ENCODE results near the gene SDF2L1.
"Not testable (repeated sequence)": the region's sequence is repeated elsewhere in the genome, so short reads cannot be mapped to it uniquely, and the experiment has no call there.

SDF2L1 gene

GRCh38 chr22:21661991-21662390 is 19.9 kb downstream of the SDF2L1 start:
- DNase-seq (ENCODE audit: low read depth), result no peak

- DNase-seq (ENCODE audit: low read depth), result no peak
Measured at GRCh38 chr22:21663738-21664137, 21.6 kb downstream of the SDF2L1 start.

DNA sequence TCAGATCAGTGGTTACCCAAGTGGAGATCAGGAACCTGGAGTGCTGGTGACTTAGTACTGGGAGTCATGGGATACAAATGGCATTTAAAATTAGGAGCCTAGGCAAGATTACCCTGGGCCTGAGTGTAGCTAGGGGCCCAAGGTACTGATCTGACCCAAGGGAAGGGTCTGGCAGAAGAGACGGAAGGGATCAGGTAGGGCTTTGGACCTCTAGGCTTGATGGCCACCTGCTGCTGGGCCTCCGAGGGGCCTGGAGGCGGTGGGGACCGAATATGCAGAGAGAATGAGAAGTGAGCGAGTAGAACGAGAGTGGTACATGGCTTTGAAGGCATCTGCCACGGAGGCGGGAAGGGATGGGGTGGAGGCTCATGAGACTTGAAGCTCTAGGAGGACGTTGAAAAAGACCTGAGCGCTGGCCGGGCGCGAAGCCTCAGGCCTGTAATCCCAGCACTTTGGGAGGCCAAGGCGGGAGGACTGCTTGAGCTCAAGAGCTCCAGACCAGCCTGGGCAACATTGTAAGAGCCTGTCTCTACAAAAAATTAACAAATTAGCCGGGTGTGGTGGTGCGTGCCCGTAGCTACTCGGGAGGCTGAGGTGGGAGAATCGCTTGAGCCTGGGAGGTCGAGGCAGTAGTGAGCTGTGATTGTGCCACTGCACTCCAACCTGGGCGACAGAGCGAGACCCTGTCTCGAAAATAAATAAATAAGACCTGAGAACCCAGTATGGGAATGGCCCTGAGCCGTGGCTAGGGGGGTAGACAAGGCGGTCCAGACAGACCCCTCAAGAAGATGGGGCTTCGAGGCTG is 23.1 kb downstream of the SDF2L1 start:
- DNase-seq (ENCODE audit: low read depth), result no peak

GRCh38 chr22:21666786-21667185 is 24.7 kb downstream of the SDF2L1 start:
- DNase-seq (ENCODE audit: low read depth), result no peak

DNA sequence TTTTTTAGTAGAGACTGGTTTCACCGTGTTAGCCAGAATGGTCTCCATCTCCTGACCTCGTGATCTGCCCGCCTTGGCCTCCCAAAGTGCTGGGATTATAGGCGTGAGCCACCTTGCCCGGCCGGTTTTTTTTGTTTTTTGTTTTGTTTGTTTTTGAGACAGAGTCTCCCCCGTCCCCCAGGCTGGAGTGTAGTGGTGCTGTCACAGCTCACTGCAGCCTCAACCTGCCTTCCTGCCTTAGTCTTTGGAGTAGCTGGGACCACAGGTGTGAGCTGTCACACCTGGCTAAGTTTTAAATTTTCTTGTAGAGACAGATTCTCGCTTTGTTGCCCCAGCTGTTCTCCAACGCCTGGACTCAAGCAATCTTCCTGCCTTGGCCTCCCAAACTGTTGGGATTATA is 26.9 kb downstream of the SDF2L1 start:
- no peak for DNase-seq (ENCODE audit: low read depth)

- DNase-seq (ENCODE audit: low read depth), result no peak
Measured at GRCh38 chr22:21672107-21672629, 30.1 kb downstream of the SDF2L1 start.

- DNase-seq (ENCODE audit: low read depth), result no peak
Measured at GRCh38 chr22:21673534-21674321, 31.6 kb downstream of the SDF2L1 start.

DNA sequence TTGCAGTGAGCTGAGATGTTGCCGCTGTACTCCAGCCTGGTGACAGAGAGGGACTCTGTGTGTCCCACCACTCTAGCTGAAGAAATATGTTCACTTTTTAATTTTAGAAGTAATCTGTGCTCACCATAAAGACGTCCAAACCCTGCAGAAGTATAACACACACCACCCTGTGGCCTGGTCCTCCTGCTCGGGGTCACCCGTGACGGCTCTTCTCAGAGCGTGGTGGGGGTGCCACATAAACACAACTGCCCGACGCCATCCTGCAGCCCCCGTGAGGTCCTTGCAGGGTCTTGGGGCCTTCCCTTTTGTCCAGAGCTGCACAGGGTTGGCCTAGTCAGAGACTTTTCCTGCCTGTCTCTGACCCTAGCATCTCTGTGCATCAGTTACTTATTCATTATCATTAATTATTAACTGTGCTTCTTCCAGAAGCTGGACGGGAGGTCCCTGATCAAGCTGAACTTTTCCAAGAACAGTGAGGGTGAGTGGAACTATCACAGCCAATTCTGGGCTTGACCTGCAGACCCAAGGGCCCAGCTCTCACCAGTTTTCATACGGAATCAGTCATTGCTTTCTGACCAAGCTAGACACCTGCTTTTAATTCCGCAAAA is 32.6 kb downstream of the SDF2L1 start:
- DNase-seq (ENCODE audit: low read depth), result no peak

DNA sequence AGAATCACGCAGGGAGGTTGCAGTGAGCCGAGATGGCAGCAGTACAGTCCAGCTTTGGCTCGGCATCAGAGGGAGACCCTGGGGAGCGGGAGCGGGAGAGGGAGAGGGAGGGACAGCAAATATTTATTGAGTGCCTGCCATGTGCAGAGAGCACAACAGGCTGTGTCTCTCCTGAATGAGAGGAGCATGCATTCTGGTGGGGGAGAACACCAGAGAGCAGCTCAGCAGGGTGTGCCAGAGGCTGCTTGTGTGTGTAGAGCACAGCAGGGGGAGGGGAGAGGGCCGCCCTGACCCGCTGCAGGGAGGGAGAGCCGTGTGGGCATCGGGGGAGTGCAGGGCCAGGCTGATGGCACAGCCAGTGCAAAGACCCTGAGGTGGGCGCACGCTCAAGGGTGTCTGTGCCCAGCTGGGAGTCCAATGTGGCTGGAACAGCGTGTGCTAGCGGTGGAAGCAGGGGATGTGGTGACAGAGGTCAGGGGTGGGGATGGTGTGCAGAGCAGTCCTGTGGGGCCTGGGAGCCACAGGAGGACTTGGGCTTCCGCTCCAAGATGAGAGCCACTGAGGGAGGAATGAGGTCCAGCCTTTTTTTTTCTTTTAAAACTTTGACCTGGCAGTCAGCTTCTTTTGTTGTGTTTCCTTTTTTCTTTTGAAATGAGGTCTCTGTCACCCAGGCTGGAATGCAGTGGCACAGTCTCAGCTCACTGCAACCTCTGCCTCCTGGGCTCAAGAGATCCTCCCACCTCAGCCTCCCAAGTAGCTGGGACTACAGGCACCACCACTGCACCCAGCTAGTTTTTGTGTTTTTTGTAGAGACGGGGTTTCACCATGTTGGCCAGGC is 35.7 kb downstream of the SDF2L1 start:
- DNase-seq (ENCODE audit: low read depth), result no peak

- DNase-seq (ENCODE audit: low read depth), result not testable (repeated sequence)
Measured at GRCh38 chr22:21678842-21679241, 36.7 kb downstream of the SDF2L1 start.

- DNase-seq (ENCODE audit: low read depth), result no peak
Measured at GRCh38 chr22:21679383-21679782, 37.3 kb downstream of the SDF2L1 start.

DNA sequence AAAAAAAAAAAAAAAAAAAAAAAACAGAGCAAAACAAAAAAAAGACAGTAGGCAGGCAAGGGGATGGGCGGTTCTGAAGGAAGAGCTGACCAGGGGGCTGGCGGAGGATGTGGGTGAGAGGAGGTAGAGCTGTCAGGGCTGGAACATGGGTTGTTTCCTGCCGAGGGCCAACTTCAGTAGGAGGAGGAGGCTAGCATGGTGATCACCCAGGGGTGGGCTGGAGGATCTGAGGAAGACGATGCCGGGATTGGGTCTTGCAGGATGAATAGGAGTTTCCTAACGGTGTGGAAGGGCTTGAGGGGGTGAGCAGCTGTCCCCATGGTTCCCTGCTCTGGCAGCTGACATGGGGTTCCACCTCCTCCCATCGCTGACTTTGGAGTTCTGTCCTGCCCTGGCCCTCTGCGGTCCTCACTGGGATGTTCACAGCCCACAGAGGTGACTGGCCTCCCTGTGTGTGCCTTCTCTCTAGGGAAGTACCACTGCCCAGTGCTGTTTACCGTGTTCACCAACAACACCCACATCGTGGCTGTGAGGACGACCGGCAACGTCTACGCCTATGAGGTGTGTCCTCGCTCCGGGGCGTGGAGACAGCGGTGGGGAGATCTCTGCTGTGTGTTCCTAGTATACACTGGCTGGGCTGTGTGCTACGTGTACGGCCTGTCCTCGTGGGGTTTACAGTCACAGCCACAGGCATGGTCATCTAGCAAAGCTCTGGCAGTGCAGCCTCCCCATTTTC is 38.9 kb downstream of the SDF2L1 start:
- no peak for DNase-seq (ENCODE audit: low read depth)

DNA sequence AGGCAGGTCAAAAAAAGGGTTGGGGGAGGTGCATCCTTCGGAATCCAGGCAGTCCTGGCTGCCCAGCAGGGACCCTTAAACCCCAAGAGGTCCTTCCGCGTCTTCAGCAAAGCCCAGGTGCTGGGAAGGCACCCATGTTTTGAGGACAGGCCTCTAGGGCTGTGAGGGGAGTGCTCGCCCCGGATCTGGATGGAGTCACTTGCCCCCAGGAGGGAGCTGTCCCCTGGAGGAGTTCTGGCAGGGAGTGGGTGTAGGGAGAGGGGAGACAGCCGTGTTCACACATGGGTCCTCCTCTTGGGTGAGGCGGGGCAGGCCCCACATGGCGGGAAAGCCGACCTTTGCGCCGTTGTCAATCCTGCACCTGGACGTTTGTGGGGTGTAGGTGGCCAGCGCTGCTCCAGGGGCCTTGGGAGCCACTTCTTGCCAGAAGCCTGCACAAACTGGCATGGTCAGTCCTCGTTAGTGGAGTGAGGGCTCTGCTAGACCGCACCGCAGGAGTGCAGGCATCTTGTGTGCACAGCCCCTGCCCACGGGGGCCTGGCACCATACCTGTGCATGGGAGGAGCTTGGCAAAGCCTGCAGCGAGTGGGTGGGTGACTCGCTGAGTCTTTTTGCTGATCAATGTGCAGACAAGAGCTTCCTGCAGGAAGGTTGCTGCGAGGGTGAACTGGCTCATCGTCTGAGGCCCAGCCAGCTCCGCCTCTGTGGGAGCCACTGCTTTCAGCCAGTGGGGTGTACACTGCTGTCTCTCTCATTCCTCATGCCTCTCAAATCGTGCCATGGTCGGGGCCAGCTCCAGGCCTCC is 39.7 kb downstream of the SDF2L1 start:
- no peak for DNase-seq (ENCODE audit: low read depth)

GRCh38 chr22:21682385-21683175 is 40.5 kb downstream of the SDF2L1 start:
- no peak for DNase-seq (ENCODE audit: low read depth)

GRCh38 chr22:21683401-21683811 is 41.3 kb downstream of the SDF2L1 start:
- DNase-seq (ENCODE audit: low read depth), result no peak

DNA sequence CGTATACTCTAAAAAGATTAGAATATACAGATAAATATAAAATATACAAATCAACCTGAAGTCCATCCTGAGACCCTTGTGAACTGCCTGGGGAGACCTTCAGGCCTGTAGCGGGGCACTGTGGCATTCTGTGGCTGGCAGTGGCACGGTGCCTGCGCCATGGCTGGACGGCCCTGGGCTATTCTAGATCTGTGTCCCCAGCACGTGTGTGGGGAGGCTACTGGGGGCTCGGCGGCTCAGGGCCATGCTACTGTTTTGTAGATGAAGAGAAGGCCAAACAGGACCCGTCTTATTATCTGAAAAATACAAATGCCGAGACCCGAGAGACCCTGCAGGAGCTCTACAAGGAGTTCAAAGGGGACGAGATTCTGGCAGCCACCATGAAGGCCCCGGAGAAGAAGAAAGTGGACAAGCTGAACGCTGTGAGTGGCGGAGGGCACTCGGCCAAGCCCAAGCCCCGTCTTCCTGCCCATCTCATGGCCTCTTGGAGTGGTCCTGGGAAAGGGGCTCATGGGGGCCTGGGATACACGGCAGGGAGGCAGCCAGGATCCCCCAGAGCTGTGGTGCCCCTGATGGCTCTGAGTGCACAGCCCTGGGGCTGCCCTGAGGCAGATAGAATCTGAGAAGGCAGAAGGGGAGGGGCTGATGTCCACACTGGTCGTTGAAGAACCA is 42.5 kb downstream of the SDF2L1 start:
- DNase-seq (ENCODE audit: low read depth), result no peak

DNA sequence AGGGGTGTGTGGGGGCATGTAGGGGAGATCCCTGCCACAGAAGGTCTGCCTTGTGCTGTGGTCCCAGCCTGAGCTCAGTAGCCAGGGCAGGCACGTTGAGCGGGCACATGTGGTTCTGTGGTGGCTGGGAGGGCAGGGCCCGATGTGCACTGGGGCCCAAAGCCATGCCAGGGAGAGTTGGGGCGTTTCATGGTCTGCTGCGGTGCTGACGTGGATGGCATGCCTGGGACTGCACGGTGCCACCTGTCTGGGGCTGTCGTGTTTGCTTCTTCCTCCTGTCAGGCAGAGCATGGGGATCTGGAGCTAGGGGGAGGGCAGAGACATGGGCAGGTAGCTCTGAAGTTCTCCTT is 43.0 kb downstream of the SDF2L1 start:
- no peak for DNase-seq (ENCODE audit: low read depth)

DNA sequence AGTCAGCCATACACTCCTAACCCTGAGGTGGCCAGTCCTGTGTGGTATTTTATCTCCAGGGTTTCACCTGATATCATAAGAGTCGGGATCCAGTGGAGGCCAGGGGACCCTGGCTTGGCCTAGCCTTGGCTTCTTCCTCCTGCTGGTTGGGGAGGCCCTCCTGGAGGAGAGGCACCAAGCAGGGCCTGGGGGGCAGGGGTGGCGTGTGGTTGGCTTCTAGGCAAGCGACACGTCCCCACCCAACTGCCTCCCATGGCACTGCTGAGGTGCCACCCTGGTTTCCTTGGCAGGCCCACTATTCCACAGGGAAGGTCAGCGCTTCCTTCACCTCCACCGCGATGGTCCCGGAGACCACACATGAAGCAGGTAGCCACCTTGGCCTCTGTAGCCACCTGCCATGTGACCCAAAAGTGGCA is 44.1 kb downstream of the SDF2L1 start:
- DNase-seq (ENCODE audit: low read depth), result no peak
